GM11168 (cell line): ENCODE data around the gene CERS6.
"Not testable (repeated sequence)": the region's sequence is repeated elsewhere in the genome, so short reads cannot be mapped to it uniquely, and the experiment has no call there.

Source experiments
- in situ Hi-C: fragments of 300-500 bp; cut with MboI; formaldehyde crosslinking; loops from one replicate; pipeline ENCODE4 v1.12.0; 2022; ENCODE audit warnings: low sequenced_read_pairs; ENCODE audit not compliant: unreplicated experiment

The CERS6 gene

DNA sequence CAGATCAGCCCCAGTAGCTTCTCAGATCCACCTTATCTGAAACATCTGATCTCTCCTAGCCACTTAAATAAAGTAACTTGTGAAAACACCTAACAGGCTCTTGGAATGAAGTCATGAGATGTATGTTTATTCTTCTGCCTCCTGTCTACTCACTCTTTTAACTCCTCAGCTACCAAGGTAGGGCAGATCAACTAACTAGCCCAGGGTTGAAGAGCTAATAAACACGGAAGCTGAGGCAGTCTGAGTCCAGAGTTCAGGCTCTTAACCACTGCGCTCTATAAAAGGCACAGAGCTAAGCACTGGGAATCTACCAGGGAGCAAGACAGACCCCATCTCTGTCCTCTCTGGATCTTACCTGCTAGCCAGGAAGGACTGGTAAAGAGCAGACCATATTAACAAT lies 37.1 kb downstream of the CERS6 start:
- in situ Hi-C loops: not testable (repeated sequence)

DNA sequence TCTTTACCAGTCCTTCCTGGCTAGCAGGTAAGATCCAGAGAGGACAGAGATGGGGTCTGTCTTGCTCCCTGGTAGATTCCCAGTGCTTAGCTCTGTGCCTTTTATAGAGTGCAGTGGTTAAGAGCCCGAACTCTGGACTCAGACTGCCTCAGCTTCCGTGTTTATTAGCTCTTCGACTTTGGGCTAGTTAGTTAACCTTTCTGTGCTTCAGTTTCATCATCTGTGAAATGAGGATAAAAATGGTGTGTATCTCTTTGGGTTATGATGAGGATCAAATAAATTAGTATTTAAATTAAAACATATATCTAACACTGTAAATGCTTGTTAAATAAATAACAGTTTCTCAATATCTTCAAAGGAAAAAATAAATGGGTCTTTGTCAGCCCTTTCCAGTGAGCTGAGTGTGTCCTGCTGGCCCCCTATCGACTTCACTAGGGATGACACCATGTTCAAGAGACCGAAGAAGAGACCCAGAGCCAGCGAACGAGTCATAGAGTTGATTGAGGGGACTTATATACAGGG lies 38.2 kb downstream of the CERS6 start:
- in situ Hi-C loops: no loop called here

DNA sequence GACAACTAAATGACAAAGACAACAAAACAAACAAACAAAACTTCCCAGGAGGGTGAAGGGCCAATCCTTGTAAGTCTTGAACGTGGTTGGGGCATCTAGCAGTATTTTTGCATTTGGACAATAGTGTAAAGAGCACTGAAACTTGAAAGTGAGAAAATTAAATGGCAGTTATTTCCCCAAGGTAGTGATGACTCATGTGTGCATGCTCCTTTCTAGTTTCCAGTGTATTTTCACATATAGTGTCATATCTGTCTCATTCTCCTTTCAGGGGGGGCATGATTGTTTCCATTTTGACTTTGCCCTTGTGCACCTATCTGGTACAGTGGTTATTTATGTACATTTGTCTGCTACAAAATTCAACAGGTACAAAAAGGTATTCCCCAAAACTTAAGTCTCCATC lies 39.5 kb downstream of the CERS6 start:
- in situ Hi-C loops: no loop called here

DNA sequence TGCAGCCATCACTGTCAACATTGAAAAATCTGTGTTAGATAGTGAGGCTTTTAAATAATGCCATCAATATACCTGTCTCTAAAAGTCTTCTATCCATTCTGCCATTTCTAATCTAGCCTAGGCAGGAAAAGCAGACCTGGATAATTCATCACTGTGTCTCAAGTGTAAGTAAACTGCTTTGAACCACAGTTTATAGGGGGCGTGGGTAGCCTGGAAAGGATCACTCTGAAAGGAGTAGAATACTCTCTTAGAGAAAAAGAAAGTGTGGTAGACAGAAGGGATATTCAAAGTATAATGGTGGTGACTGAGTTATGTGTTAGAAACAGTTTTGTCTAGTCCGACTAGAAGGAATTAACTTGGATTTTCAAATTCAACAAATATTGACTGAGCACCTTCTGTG lies 40.8 kb downstream of the CERS6 start:
- in situ Hi-C loops: no loop called here

DNA sequence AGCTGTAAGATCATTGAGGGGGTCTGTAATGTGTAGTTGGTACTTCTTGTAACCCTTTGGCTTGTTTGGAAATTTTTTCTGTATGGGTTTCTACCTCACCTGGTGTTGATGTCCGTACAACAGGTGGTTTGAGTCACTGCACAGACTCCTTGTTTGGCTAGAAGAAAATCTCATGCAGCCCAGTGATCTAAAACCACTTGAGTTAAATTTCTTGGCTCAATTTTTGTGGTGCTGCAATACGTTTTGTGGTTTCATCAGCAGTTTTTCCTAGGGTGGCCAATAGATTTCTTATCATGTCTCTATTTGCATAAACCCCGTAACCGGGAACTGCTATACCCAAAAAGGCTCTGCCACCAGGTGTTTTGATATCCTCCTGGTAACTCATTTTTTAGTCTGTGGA lies 43.4 kb downstream of the CERS6 start:
- in situ Hi-C loops: no loop called here

DNA sequence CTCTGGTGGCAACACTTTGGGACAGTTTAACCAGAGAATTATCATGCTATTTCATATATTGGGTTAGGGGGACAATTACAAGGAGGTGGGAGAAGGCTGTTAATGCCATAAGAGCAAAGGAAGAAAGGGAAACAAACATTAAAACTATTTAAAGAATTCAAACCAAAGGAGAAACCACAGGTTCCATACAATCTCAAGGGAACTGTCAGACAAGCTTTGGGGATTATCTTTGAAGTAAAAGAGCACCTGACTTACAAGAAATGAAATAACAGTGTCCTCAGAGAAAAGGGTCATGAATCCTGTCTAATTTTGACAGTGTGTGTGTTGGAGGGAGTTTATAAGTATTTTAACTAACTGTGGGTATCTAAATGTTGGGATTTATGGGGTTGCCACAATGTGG lies 44.4 kb downstream of the CERS6 start:
- in situ Hi-C loops: no loop called here

DNA sequence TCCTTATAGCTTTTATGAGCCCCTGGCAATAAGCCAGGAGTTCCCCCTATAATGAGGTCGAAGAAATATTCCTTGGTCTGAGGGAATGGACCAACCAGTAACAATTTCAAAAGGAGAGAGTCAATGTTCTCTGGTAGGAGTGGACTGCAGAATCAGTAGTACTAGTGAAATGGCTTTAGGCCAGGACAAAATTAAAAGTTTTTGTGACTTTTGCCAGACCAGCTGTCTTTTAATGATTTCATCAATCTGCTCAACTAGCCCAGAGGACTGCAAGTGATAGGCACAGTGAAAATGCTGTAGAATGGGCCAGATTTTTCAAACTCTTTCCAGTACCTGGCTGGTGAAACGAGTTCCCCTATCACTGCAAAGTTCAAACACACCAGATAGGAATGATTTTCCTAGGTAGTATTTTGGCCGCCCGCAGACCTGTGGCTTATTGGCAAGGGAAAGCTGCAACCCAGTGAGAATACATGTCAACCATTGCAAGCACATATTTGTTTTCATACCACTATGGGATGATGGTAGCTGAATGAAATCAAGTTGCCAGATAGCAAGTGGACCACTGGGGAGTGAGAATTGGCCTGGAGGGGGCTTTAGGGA lies 45.5 kb downstream of the CERS6 start:
- in situ Hi-C loops: no loop called here

DNA sequence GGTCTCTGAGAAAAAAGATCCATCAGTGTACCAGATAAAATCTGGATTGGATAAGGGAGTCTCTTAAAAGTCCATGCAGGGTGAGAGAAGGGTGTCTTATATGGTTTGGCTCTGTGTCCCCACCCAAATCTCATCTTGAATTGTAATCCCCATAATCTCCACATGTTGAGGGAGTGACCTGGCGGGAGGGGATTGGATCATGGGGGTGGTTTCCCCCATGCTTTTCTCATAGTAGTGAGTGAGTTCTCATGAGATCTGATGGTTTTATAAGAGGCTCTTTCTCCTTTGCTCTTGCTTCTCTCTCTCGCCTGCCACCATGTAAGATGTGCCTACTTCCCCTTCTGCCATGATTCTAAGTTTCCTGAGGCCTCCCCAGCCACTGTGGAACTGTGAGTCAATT lies 46.8 kb downstream of the CERS6 start:
- in situ Hi-C loops: not testable (repeated sequence)

DNA sequence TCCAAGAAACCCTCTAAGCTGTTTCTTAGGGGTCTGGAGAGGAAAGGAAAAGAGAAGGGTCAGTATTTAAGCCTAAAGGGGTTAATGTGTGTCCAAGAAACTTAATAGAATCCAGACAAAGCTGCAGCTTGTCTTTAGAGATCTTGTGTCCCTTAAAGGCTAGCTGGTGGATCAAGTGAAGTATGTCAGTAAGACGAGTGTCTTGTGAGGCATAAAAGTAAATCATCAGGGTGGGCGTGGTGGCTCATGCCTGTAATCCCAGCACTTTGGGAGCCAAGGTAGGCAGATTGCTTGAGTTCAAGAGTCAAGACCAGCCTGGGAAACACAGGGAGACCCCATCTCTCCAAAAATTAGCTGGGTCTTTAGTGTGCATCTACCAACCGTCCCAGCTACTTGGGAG lies 47.8 kb downstream of the CERS6 start:
- in situ Hi-C loops: no loop called here

DNA sequence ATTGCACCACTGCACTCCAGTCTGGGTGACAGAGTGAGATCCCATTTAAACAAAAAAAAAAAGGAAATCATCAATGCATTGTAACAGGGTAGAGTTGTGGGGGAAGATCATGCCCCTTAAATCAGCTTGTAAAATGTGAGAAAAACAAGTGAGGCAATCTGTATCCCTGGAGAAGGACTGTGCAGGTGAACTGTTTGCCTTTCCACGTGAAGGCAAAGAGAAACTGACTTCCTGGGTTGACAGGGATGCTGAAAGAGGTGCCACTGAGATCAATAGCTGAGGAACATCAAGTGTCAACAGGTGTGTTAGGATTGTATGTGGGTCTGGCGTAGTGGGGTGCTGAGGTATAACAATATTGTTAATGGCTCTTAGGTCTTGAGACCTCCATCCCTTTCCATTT lies 48.3 kb downstream of the CERS6 start:
- in situ Hi-C loops: no loop called here

DNA sequence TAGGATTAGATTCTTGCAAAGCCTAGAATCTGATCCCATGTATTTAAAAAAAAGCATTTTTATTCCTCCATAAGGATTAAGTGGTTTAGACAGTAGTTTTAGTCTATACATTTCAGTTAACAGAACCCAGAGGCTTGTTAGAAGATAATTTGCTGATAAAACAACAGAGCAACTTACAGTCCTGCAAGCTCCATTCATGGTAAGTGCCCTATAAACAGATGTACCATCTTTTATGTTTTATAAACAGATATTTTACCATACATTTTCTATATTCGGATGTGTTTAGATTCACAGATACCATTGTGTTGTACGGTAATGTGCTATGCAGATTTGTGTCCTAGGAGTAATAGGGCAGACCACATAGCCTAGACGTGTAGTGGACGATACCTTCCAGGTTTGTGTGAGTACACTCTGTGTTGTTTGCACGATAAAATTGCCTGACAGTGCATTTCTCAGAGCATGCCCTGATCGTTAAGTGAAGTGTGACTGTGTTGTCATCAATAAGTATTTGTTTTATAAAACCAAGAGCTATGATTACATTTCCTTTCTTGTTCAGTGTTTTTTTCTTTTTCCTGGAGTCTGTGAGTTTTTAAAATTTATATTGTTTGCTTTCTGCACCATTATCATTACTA lies 54.2 kb downstream of the CERS6 start:
- in situ Hi-C loops: no loop called here

DNA sequence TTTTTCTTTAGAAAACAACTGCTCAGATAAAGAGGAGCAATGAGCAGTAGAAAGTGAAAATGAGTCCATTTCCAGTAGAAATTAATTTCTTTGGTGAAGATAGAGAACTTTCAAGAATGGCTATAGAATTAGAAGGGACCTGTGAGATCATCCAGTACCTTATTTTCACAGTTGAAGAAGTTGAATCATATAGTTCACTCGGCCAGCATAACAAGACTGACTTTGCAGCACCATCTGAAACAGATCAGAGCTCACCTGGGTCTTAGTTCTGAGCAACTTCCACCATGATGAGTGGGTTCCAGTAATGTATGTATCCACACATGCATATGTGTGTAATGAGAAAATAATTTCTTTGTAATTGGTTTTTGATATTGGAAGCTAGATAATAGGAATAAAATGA lies 58.6 kb downstream of the CERS6 start:
- in situ Hi-C loops: no loop called here

DNA sequence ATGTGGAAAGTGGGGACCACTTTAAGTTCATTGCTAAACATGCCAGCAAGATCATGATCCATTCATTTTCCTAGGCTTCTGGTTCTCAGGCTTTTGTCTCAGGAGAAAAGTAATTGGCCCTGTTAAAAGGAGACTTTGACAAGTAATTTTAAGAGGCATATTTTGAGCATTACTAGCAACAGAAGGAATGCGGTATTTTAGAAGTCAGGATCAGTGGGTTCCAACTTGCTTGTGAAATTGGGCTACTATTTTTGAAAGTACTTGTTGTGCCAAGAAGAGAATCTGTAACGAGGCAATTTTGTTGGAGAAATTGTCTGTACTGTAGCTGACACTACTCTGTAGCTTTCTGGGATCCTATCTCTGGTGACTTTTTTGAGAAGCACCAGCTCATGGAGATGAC lies 59.4 kb downstream of the CERS6 start:
- in situ Hi-C loops: no loop called here

DNA sequence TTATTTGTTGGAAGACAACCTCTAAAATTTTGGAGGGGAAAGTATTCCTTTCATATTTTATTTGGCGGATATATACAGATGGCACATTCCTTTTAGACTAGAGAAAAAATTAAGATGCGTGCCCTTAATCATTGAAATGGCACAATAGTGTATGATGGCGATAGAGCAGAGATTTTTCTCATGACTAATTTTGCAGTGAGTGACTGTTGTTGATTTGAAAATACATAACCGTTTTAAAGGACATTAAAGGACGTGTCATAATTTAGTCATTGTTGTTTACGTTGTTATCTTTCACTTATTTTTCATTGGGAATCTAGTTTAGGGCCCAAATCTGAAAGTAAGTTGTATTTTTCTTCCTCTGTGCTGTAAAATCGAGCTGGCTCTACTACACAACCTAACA lies 61.7 kb downstream of the CERS6 start:
- in situ Hi-C loops: no loop called here

DNA sequence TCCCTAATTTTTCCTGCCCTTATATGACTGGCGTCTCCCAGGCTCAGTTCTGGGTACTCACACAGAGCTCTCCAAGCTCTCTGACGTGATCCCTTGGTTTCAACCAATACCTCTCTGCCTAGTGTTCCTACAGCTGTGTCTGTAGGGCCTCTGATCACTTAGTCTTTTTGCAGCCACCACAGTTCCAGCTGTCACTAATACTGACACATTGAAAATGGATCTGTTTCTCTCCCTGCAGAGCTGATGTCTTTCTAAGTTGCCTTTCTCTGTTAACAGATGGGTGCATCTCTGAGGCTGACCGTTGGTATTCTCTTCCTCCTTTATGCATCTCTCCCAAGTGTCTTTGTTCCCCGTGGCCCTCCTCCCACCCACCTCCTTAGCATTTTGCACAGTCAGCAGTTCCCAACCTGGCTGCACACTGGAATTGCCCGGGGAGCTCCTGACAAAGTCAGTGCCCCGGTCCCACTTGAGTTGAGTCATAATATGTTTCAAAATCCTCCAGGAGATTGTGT lies 62.5 kb downstream of the CERS6 start:
- in situ Hi-C loops: no loop called here

DNA sequence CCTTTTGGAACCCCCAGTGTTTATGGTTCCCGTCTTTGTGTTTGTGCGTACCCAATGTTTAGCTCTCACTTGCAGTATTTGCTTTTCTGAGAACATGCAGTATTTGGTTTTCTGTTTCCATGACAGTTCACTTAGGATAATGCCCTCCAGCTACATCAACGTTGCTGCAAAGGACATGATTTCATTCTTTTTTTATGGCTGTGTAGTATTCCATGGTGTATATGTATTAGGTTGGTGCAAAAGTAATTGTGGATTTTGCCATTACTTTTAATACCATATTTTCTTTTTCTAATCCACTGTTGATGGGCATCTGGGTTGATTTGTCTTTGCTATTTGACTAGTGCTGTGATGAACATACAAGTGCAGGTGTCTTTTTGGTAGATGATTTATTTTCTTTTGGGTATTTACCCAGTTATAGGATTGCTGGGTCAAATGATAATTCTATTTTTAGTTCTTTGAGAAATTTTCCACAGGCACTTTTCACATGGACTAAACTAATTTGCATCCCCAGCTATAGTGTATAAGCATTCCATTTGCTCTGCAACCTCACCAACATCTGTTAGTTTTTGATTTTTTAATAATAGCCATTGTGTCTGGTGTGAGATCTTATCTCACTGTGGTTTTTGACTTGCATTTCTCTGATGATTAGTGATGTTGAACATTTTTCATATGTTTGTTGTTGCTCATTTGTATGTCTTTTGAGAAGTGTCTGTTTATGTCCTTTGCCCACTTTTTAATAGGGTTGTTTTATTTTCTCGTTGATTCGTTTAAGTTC lies 63.6 kb downstream of the CERS6 start:
- in situ Hi-C loops: no loop called here

DNA sequence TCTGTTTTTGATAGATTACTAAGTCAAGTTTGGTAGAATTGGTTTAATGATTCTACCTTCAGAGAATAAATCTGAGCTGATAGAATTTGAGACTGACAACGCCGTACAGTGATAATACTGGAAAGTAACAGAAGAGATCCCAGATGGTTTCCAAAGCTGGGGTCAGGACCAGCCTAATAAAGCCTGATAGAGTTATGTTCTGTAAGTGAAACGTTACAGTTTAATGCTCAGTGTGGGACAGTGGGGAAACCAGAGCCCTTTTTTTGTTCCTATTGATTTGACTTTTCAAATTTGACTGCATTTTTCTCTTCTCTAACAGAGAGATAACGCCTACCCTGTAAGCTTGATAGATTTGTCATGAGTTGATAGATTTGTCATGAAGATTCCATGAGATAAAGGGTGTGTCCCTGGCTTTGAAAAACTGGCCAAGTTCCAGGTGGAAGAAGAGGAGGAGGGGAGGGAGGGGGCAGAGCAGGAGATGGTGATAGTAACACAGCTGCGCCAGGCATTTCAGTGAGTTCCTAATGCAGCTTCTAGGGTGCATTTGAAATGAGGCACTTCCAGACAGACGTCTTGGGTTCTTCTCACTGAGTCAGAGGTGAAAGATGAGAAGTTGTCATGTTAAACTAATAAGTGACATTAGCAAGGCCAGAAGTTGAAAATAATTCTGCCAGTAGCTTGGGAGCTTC lies 65.1 kb downstream of the CERS6 start:
- in situ Hi-C loops: no loop called here

DNA sequence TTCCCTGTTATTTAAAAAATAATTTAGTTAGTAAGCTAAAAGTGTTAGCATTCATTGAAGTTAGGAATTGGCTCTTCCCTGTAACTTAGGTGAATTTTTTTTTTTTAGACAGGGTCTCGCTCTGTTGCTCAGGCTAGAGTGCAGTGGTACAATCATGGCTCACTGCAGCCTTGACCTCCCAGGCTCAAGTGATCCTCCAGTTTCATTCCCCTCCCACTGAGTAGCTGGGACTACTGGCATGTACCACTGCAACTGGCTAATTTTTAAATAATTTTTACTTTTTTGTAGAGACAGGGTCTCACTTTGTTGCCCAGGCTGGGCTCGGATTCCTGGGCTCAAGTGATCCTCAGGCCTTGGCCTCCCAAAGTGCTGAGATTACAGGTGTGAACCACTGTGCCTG lies 66.4 kb downstream of the CERS6 start:
- in situ Hi-C loops: no loop called here

DNA sequence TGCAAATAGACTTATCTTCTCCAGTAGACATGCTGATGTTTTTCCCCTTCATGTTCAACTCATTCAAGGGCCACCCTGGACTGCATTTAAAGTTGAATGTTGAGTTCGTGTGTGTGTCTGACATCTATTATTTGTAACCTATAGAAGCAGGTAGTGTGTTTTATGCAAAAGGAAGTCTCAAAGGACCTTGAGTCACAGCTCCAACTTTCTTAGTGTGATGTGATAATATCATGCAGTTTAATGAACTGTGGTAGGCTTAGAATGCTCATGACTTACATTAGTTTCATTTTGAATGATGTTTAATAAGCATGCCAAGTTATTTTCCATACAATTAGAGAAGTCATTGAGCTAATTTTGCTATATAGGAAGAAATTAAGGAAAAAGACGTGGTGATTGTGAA lies 67.9 kb downstream of the CERS6 start:
- in situ Hi-C loops: no loop called here

DNA sequence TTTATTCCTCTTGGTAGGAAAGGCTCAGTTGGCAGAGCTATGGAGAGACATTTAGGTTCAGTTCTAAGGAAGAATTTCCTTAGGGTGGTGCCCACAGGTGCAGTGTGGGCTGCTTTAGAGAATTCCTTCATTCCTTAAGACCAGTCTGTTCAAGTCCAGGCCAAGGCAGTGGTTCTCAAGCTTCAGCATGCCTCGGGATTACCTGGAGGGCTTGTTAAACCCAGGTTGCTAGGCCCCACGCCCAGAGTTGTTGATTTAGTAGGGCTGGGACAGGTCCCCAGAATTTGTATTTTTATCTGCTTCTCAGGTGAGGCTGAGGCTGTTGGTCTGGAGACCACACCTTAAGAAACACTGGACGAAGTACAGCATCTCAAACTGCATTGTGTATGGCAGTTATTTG lies 68.9 kb downstream of the CERS6 start:
- in situ Hi-C loops: no loop called here
